Measurements from ENCODE around the gene SLC9A8.

DNA sequence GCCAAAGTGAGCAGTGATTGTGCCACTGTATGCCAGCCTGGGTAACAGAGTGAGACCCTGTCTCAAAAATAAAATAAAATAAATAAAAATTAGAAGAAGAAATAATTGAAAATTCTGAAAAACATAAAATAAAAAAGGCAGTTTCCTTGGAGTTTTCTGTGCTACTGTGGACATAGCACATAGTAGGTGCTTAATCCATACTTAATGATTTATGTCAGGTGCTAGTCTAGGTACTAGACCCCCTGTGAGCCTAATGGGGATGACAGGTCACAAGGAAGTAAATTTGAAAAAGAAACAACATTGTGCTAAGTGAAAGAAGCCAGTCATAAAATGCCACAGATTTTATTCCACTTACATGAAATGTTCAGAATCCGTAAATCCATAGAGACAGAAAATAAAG, 9.2 kb upstream of the SLC9A8 start:
- TF ChIP-seq CTCF (conservative IDR thresholded peaks at IDR 0.05), result no peak
- no peak for TF ChIP-seq ZFX (IDR thresholded peaks at IDR 0.05)
